Measurements from ENCODE around the gene PIK3R6. TPM values are rescaled to one million over a fixed set of nuclear protein-coding genes. Genes with fewer than 3 reads are reported as not detected.

PIK3R6 gene
- total and polyA plus RNA-seq, 10 of the 15 experiments (the other 5 are each of a cell fraction or from before 2014, with no cell fraction given): 6.7 to 146 (median 68.2) TPM

DNA sequence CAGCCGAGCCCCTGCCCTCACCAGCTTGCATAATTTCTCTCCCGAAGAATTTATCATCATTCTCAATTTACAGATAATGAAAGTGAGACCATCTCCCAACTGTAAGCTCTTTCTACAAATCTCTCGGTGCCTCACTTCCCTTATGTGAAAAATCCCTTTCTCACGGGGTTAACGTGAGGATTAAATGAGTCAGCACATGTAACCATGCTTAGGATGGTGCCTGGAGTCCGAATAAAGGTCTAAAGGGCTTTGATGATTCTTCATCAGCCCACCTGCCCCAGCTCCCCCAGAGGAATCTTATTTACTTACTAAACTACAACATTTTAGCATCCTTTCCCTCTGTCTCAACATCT is 24.8 kb upstream of the PIK3R6 start (continued):
- TF ChIP-seq E2F8 (IDR thresholded peaks at IDR 0.05; ENCODE audit: low read depth, partially characterized antibody): no peak
- TF ChIP-seq HDAC2 (IDR thresholded peaks at IDR 0.05): no peak
- TF ChIP-seq SPI1 (IDR thresholded peaks at IDR 0.05; ENCODE audit: borderline replicate concordance, insufficient read depth, low read depth, low read length): peak; percentile 85; the same call in 1 of the 2 replicates
- no peak for TF ChIP-seq NFXL1 (IDR thresholded peaks at IDR 0.05; ENCODE audit: borderline replicate concordance)
- TF ChIP-seq SMAD5 (IDR thresholded peaks at IDR 0.05; ENCODE audit: low read depth): no peak
- peak; percentile 93 for TF ChIP-seq NFIC (IDR thresholded peaks at IDR 0.05; ENCODE audit: low read depth, low read length)
- TF ChIP-seq, protein P1, sequence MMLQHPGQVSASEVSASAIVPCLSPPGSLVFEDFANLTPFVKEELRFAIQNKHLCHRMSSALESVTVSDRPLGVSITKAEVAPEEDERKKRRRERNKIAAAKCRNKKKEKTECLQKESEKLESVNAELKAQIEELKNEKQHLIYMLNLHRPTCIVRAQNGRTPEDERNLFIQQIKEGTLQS (IDR thresholded peaks at IDR 0.05; ENCODE audit: borderline replicate concordance, extremely low read depth, low read depth, low read length): no peak
- no peak for TF ChIP-seq HSF1 (IDR thresholded peaks at IDR 0.05; ENCODE audit: low read depth, low read length)
- TF ChIP-seq NBN (IDR thresholded peaks at IDR 0.05): no peak
- no peak for TF ChIP-seq SUZ12 (IDR thresholded peaks at IDR 0.05; ENCODE audit: unreplicated experiment)
- TF ChIP-seq, protein P2, sequence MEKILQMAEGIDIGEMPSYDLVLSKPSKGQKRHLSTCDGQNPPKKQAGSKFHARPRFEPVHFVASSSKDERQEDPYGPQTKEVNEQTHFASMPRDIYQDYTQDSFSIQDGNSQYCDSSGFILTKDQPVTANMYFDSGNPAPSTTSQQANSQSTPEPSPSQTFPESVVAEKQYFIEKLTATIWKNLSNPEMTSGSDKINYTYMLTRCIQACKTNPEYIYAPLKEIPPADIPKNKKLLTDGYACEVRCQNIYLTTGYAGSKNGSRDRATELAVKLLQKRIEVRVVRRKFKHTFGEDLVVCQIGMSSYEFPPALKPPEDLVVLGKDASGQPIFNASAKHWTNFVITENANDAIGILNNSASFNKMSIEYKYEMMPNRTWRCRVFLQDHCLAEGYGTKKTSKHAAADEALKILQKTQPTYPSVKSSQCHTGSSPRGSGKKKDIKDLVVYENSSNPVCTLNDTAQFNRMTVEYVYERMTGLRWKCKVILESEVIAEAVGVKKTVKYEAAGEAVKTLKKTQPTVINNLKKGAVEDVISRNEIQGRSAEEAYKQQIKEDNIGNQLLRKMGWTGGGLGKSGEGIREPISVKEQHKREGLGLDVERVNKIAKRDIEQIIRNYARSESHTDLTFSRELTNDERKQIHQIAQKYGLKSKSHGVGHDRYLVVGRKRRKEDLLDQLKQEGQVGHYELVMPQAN (conservative IDR thresholded peaks at IDR 0.05): no peak
- TF ChIP-seq POLR2AphosphoS5 (IDR thresholded peaks at IDR 0.05; ENCODE audit: low read length): no peak
- TF ChIP-seq TCF7 (IDR thresholded peaks at IDR 0.05; ENCODE audit: borderline replicate concordance): no peak
- TF ChIP-seq, protein P3, sequence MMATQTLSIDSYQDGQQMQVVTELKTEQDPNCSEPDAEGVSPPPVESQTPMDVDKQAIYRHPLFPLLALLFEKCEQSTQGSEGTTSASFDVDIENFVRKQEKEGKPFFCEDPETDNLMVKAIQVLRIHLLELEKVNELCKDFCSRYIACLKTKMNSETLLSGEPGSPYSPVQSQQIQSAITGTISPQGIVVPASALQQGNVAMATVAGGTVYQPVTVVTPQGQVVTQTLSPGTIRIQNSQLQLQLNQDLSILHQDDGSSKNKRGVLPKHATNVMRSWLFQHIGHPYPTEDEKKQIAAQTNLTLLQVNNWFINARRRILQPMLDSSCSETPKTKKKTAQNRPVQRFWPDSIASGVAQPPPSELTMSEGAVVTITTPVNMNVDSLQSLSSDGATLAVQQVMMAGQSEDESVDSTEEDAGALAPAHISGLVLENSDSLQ (IDR thresholded peaks at IDR 0.05): no peak
- no peak for TF ChIP-seq ZSCAN29 (IDR thresholded peaks at IDR 0.05)
- TF ChIP-seq ZBTB4 (CRISPR knock-in tag; IDR thresholded peaks at IDR 0.05): no peak
- no peak for TF ChIP-seq EZH2 (IDR thresholded peaks at IDR 0.05; ENCODE audit: borderline replicate concordance, control insufficient read depth, low read depth, low read length)
- TF ChIP-seq CBX3 (IDR thresholded peaks at IDR 0.05; ENCODE audit: borderline replicate concordance, low read depth): no peak
- no peak for TF ChIP-seq NFYA (IDR thresholded peaks at IDR 0.05; ENCODE audit: borderline replicate concordance, low read depth, low read length)
- no peak for TF ChIP-seq RAD51 (IDR thresholded peaks at IDR 0.05)

Data from GM12878 (cell line).